ENCODE results near the gene PANK2.
"Not testable (repeated sequence)": the region's sequence is repeated elsewhere in the genome, so short reads cannot be mapped to it uniquely, and the experiment has no call there.

The PANK2 gene

DNA sequence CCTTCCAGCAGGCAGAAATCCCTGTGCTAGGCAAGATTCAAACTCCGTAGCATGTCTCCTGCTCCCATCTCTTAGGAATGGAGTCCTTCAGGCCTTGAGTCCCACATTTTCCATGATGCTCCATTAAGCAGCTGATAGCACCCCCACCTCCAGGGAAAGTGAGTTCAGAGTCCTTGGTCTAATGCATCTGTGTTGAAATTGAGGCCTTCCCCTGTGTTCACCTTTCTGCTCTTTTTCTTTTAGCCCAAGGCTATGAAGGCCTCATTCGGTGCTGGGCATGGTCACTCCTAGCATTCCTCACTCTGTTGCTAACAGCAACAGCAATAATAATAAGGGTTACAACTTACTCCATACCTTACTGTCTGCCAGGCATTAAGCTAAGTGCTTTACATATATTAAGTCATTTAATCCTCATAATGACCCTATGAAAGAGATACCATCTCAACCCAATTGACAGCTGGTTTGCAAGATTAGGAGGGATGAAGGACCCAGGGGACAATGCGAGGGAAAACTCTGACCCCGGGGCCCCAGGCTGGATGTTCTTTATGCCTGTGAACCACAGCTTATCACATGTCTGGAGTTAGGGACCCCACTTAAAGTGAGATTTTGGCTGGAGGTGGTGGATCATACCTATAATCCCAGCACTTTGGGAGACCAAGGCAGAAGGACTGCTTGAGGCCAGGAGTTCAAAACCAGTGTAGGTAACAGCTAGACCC lies 17.5 kb upstream of the PANK2 start:
- no peak for DNase-seq (ENCODE audit: low spot score)

DNA sequence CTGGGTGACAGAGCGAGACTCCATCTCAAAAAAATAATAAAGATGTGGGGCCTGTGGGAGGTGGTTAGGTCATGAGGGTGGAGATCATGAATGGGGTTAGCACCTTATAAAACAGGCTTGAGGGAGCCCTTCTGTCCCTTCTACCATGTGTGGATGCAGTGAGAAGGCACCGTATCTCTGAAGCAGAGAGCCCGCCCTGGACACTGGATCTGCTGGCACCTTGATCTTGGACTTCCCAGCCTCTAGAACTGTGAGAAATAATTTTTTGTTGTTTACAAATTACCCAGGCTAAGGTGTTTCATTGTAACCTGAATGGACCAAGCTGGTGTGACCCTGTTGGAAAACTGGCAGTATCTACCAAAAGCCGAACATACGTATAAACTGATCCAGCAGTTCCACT lies 15.7 kb upstream of the PANK2 start:
- DNase-seq (ENCODE audit: low spot score) = no peak

DNA sequence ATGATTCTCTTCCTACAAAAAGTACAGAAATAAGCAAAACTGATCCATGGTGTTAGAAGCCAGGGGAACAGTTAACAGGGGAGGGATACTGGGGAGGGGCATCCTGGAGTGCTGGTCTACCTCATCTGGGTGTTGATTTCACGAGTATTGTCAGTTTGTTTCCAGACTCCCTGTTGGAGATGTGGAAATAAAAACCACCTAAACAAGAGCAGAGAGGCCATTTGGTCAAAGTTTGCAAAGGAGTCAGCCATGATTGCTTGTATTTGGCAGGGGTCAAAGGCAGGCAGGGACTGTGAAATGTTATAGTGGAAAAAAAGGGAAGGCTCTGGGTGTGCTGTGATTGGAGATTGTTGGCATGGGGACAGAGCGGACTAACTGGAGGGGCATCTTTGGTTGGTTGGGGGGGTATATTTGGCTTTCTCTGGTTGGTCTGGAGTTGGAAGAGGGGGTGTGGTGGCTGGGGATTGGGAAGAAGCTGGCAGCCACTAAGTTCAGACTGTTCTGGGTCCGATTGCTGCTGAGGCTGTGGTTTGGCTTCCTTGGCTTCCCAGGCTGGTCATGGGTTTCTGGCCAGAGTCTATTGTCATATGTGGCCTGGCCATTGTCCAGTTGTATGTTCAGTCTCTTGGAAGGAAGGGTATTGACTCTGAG lies 14.9 kb upstream of the PANK2 start:
- DNase-seq (ENCODE audit: low spot score) = no peak

DNA sequence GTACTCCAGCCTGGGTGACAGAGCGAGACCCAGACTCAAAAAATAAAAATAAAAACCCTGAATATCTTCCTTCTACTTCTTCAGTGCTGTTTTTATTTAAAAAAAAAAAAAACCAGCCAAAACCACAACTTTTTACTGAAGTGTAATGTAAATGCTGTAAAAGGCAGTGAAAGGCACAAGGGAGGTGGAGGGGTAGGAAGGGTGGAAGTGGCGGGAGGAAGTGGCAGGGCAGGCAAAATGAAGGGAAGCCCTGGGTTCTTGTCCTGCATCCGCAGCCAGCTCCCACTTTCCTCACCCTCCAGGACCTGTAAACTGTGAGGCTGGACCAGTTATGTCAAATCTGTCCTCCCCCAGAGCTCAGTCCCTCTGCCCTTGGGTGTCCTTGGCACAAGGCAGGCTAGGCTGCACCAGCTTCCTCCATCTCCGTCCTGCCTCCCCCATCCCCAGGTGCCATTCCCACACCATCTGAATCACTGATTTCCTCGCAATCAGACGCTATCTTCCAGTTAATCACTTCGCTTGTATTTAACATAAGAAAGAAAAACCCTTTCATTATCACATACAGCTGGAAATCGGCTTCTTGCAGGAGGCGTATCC lies 13.7 kb upstream of the PANK2 start:
- no peak for DNase-seq (ENCODE audit: low spot score)

DNA sequence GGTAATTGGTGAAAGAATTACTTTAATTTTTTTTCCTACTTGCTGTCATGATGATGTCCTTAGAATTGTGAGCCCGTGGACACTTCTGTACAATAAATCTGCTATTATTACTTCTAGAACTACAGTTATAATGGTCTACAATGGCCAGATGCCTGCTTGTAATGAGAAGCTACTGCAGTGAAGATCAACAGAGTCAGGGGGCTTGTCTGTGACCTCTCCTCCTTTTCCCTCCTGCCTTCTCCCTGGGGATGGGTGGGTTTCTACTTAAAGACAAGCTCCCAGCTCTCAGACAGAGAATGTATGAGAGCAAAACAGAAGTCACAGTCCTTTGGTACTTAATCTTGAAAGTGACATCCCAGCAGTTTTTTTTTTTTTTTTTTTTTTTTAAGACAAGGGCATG lies 13.2 kb upstream of the PANK2 start:
- no peak for DNase-seq (ENCODE audit: low spot score)

DNA sequence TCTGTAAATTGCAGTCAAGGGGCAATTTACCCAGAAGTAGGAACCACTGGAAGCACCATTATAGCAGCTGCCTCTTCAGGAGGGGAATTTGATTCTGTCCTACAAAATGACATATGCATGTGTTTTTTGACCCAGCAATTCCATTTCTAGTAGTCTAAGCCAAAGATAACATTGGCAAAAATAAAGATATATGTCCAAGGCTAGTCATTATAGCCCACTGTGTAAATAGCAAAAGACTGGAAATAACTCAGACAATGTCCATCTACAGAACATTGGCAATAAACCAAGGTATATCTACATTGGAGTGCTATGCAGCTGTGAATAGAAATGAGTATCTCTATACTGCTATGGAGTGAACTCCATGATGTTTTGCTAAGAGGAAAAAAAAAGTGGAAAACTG lies 12.5 kb upstream of the PANK2 start:
- DNase-seq (ENCODE audit: low spot score) = no peak

DNA sequence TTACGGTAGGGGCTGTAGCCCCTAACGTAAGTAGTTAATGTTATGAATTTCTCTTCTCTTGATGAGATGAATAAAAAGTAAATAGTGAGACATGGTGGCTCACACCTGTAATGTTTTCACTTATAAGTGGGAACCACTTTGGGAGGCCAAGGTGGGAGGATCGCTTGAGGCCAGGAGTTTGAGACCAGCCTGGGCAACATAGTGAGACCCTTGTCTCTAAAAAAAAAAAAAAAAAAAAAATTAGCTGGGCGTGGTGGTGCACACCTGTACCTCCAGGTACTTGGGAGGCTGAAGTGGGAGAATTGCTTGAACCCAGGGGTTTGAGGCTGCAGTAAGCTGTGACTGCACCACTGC lies 10.3 kb upstream of the PANK2 start:
- not testable (repeated sequence) for DNase-seq (ENCODE audit: low spot score)

DNA sequence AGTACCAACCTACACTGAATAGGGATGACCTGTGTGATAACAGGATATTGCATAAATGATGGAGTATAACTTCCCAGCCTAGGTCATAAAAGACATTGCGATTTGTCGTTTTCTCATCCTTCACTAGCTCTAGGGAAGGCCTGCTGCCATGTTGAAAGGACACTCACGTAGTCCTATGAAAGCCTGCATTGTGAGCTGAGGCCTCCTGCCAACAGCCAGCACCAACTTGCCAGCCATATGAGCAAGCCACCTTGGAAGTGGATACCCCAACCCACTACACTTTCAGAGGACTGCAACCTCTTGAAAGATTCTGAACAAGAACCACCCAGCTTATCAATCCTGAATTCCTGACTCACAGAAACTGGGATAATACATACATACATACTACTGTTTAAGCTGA lies 3.5 kb upstream of the PANK2 start:
- no peak for DNase-seq (ENCODE audit: low spot score)

DNA sequence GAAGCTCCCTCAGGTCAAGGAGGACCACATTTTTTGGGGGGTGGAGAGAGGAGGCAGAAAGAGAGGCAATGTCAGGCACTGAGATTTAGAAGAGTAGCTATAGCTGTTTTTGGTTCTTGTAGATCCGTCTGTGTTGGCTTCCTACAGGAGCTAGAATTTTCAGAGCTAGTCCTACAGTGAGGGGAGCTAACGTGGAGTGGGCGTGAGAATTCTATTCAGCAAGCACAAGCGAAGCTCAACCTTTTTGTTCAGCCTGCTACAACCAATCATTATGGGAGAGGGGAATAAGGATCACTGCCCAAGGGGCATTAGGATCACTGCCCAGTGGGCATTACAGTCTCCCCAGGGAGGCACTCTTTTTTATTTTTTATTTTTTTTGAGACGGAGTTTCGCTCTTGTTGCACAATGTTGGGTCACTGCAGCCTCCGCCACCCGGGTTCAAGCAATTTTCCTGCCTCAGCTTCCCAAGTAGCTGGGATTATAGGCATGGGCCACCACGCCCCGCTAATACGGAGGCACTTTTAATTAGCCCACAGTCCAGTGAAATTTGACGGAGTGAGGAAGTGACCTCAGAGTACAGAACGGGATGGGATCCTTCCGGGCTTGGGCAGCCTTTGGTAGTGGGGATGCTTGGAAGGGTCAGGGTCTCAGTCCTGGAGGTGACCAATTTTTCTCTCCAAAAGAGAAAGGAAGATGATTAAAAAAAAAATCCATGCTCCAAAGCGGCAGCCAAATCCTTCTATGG lies 1.1 kb upstream of the PANK2 start:
- no peak for DNase-seq (ENCODE audit: low spot score)

DNA sequence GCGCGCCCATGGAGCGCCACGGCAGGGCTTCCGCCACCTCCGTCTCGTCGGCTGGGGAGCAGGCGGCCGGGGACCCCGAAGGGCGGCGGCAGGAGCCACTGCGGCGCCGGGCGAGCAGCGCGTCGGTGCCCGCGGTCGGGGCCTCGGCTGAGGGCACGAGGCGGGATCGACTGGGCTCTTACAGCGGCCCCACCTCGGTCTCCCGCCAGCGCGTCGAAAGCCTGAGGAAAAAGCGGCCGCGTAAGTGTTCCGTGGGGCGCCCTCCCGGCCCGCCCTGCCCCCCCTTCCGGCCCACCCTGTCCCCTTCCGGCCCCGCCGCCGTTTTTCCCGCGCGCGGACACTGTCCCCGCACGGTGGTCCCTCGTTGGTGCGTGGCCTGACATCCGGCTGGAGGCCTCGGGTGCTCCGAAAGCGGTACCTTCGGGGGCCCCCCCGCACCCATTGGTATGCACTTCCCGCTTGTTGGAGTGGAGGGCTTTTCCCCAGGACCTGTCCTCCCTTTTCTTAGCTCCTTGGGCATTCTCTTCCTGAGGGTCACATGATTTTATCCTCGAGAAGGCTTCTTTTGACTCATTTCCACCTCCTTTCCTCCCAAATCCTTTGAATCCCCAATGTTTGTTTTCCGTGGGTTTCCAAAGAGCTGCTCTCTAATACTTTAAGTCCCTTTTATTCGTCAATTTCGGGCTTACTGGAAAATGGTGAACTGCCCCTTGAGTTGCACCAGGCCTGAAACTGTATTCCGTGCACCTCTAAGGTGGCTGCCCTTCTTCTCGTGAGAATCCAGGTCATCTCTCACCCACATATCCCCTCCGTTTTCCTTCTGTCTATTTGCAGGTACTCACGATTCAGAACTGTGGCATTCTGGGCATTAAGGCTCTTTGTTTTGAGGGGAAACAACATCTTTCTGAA lies 556 bp downstream of the PANK2 start:
- no peak for DNase-seq (ENCODE audit: low spot score)

DNA sequence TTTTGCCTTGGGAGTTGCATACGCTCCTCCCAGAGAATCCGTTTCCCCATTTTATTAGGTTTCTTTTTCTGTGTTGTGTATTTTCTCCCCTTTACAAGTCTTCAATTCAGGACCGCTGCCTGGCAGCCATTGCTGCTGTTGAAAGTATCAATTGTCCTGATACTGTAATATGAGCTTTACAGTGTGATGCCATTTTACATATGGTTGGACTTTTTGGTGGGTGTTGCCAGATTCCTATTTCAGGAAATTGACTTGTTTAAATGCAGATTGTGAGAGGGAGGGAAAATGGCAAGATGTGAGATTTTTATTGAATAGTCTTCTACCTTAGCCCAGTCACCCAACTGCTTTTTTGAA lies 1.2 kb downstream of the PANK2 start:
- no peak for DNase-seq (ENCODE audit: low spot score)

DNA sequence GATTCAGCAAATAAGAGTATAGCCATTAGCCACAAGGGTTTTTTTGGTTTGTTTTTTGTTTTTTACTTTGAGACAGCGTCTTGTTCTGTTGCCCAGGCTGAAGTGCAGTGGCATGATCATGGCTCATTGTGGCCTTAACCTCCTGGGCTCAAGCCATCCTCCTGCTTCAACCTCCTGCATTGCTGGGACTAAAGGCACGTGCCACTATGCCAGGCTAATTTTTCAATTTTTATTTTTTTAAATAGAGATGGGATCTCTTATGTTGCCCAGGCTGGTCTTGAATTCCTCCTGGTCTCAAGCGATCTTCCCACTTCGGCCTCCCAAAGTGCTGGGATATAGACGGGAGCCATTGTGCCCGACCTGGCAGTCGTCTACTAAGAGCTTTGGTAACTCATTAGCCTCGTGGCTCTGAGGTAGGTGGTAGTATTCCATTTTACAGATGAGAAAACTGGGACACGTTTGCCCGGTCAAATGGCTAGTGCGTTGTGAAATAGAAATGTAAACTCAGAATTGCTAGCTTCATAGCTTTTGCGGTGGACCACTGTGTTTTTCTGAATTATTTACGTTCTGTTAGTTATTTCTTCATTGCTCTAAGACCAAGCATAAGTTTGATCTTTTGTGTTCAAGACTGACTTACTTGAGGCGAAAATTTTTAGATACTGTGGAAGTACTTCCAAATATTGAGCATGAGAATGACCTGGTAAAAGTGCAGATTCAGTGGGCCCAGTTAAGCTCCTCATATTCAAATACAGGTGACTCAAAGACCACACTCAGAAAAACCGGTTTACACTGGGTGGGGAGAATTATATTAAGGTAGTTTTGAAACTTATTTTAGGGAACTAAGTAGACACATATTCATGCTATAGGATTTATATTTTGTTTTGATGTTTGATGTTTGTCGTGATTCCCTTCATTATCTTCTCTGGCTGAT lies 2.1 kb downstream of the PANK2 start:
- DNase-seq (ENCODE audit: low spot score) = no peak

DNA sequence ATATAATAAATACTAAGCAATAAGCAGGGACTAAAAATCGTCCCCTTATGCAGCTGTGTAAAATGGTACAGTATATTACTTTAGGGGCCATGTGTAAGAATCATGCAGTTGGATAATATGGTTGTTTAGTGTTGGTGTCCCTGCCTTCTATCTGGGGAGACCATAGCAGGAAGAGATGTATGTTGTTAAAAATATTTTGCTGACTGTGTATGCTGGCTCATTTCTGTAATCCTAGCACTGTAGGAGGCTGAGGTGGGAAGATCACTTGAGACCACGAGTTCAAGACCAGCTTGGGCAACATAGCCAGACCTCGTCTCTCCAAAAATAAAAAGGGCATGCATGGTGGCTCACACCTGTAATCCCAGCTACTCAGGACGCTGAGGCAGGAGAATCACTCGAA lies 5.6 kb downstream of the PANK2 start:
- DNase-seq (ENCODE audit: low spot score) = no peak

DNA sequence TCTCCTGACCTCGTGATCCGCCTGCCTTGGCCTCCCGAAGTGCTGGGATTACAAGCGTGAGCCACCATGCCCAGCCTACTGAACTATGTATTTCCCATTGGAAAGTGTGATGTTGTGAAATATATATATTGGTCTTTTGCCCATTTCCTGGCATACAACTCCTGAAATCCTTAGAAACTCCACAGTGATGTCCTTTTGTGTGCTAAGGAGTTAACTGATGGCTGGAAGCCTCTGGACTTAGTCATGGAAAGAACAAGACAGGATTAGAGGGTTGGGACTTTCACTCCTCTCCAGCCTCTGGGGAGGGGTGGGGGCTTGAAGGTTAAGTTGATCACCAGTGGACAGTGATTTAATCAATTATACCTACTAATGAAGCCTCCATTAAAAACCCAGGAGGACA lies 7.1 kb downstream of the PANK2 start:
- DNase-seq (ENCODE audit: low spot score) = no peak

DNA sequence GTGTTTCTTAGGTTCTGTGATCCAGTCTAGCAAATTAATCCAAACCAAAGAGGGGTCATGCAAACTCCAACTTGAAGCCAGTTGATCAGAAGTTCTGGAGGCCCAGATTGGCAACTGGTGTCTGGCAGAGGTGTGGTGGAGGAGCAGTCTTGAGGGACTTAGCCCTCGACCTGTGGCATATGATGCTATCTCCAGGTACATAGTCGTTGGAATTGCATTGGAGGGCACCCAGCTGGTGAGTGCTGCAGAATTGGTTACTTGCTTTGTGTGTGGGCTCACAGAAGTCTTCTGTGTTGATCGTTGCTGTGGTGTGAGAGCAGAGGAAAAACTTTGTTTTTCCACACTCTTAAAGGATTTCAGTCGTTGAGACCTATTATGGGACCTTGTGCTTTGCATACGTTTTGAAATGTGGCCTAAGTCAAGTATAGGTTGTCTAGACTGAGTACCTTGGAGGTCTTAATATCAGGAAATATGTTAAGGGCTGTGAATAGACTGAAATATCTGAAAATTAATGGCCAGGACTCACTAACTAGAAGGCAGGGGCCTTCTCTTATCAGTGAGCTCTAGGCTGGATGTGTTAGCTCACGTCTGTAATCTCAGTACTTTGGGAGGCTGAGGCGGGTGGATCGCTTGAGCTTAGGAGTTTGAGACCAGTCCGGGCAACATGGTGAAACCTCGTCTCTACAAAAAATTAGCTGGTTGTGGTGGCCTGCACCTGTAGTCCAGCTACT lies 7.8 kb downstream of the PANK2 start:
- DNase-seq (ENCODE audit: low spot score) = no peak

DNA sequence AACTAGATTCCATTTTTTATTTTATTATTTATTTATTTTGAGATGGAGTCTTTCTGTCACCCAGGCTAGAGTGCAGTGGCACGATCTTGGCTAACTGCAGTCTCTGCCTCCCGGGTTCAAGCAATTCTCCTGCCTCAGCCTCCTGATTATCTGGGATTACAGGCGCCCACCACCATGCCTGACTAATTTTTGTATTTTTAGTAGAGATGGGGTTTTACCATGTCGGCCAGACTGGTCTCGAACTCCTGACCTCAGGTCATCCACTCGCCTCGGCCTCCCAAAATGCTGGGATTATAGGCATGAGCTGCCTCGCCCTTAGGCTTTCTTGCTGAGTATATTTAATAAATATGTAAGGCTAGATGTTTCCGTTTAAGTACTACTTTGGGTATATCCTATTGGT lies 9.0 kb downstream of the PANK2 start:
- DNase-seq (ENCODE audit: low spot score) = not testable (repeated sequence)

DNA sequence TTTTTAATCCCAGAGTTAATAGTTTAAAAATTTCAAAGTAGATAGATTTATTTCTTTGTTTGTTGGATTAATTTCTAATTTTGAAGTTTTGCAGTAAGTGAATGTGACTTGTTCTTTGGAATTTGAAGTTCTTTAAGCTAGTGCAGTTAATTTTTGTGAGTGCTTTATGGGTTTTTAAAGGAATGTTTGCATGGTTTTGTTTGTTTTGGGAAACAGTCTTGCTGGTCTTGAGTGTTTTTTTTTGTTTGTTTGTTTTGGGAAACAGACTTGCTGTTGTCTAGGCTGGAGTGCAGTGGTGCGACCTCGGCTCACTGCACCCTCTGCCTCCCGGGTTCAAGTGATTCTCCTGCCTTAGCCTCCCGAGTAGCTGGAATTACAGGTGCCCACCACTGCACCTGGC lies 9.5 kb downstream of the PANK2 start:
- no peak for DNase-seq (ENCODE audit: low spot score)

DNA sequence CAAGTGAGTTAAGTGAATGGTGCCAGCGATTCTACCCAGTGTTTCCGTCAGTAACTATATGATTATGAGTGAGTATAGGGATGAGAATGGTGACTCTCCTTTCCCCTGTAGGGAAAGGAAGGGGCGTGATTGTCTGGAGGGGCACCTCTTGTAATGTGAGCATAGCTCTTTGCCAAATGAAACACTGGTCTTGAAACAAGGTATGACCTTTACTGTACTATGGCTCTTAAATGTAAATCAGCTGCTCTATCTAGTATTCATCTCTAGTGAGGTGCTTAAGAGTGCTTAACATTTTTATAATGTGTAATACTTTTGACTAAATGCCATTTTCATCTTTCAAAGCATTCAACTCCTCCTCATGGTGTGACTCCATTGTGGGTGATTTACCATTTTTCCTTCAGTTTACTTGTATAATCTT lies 11.0 kb downstream of the PANK2 start:
- no peak for DNase-seq (ENCODE audit: low spot score)

DNA sequence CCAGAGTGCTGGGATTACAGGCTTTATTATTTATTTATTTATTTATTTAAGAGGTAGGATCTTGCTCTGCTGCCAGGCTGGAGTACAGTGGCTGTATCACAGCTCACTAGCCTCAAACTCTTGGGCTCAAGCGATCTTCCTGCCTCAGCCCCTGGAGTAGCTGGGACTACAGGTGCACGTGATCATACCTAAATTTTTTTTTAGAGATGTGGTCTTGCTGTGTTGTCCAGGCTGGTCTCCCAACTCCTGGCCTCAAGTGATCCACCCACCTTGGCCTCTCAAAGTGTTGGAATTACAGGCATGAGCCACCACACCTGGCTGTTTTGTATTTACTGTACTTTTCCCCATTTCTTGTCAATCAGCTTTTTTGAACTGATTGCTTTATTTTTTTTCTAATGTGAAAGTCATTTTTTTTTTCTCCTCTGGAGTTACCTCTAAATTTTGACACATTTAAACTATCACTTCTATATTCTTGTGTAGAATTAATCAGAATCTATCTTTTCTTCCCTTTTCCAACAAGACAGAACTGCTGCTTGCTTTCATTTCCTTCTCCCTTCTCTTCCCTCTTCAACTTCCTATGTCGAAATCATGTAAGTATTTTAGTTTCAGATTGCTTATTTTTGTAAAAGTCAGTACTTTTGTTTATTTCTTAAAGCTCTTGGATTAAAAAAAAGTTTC lies 12.0 kb downstream of the PANK2 start:
- no peak for DNase-seq (ENCODE audit: low spot score)

Measured in globus pallidus (tissue), 1 donor.